ENCODE results near the gene CDA. TPM values are rescaled to one million over a fixed set of nuclear protein-coding genes. Genes with fewer than 3 reads are reported as not detected.

Gene CDA
- total RNA-seq, 2 donors from 2014 or later = not detected

DNA sequence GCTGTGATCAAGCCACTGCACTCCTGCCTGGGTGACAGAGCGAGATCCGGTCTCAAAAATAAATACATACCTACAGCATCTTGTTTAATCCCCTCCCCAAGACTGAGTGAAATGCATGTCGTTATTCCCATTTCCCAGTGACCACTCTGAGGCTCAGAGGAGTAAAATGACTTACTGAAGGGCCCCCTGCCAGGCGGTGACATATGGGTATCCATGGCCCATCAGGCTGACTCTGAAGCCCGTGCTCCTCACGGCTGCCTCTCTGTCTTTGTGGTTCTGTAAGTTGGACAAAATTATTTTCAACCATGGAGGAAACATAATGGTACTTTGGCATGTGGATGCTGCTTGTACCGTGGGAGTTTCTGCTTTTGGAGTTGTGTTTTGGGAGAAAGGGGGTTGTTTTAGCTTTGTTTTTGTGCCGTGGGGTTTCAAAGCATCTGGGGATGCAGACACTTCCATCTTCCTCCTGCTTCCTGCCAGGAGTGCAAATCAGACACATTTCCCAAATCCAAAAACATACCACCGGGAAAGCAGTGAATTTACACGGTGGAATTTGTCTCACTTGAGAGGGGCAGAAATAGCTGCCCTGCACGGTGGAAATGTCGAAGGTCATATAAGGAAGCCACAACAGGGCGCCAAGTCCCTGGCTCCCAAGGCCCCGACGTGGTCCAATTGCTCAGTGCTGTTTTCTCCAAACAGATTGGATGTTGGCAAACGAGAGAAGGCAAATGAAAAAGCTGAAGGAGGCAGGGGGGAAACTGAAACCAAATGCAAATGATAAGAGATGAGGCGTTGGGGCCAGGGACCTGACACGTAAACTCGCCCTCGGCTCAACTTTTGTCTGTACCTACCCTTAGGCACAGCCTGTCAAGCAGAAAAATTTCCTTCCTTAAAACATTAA is 27.3 kb downstream of the CDA start:
- peaks cover 0 to 15% of the 10 kb centered on the region in 2 donors for H3K27me3 Mint-ChIP-seq
- no peak for ATAC-seq
- no peaks in the 10 kb centered on the region for H3K36me3 Mint-ChIP-seq
- no peak overlapping the region for H3K27ac Mint-ChIP-seq
- DNase-seq (ENCODE audit: low spot score) = no peak
- no peaks in the 10 kb centered on the region for H3K9me3 Mint-ChIP-seq
- H3K4me1 Mint-ChIP-seq (ENCODE audit: low read depth in 2 of 2) = no peaks in the 10 kb centered on the region
- no peak overlapping the region for H3K4me3 Mint-ChIP-seq

DNA sequence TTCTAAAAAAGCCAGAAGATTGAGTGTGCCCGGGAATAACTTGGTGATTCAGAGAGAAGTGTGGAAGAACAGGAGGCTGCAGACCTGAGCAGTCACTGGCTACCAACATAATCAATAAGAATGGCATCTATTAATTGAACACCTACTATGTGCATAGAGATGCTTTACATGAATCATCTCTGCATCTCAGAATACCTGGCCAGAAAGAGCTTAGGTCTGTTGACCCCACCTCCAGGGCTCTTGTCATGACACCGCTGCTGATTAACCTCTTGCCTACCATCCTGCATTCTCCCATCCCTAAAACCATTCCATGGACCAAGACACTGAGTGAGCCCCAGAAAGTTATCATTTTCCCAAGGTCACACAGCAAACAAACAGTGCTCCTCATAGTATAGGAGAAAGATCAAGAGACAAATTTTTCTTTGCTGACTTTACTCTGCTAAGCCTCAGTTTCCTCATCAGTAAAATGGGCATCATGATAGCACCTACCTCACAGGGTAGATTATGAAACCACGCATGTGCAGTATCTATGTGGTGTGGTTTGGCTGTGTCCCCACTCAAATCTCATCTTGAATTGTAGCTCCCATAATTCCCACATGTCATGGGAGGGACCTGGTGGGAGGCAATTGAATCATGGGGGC is 28.1 kb downstream of the CDA start:
- no peak overlapping the region for H3K27ac Mint-ChIP-seq

DNA sequence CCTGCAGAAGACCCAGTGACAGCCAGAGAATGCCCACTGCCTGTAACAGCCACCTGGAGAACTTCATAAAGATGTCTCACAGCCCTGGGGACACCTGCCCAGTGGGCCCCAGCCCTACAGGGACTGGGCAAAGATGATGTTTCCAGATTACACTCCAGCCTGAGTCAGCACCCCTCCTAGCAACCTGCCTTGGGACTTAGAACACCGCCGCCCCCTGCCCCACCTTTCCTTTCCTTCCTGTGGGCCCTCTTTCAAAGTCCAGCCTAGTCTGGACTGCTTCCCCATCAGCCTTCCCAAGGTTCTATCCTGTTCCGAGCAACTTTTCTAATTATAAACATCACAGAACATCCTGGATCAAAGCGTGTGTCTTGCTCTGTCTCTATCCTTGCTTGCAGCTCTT is 29.7 kb downstream of the CDA start:
- no peaks in the 10 kb centered on the region for H3K9me3 Mint-ChIP-seq
- H3K36me3 Mint-ChIP-seq = no peaks in the 10 kb centered on the region
- no peaks in the 10 kb centered on the region for H3K4me1 Mint-ChIP-seq (ENCODE audit: low read depth in 2 of 2)
- ATAC-seq (no peak), DNase-seq (ENCODE audit: low spot score) (no peak)
- no peak overlapping the region for H3K27ac Mint-ChIP-seq
- H3K4me3 Mint-ChIP-seq = no peak overlapping the region
- H3K27me3 Mint-ChIP-seq = peaks cover 0 to 13% of the 10 kb centered on the region in 2 donors

More for the DNA sequence above, 28.1 kb downstream of the CDA start:
- Mint-ChIP-seq H3K4me3 (no peak overlapping the region), H3K4me1 (ENCODE audit: low read depth in 2 of 2) (no peaks in the 10 kb centered on the region), H3K36me3 (no peaks in the 10 kb centered on the region), H3K27me3 (peaks cover 0 to 15% of the 10 kb centered on the region in 2 donors), H3K9me3 (no peaks in the 10 kb centered on the region)
- ATAC-seq (no peak), DNase-seq (ENCODE audit: low spot score) (no peak)

DNA sequence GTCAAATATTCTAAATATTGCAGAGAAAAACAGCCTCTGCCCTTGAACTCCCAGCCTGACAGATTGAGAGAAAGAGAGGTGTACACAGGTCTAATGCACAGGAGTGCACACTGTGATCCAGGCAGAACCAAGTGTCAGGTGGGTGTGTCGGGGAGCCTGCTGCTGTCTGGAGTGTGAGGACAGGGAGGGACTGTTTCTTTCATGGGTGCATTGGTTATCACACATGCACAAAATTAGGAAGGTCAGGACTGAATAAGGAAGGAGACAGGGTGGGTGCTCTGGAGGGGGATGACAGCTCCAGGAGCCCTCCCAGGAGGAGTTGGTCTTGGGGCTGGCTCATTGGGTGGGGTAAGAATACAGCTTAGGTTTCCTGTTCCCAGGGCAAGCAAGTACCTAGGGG is 31.1 kb downstream of the CDA start:
- Mint-ChIP-seq H3K36me3 (no peaks in the 10 kb centered on the region), H3K27ac (no peak overlapping the region), H3K27me3 (peaks cover 7 to 15% of the 10 kb centered on the region in 2 donors), H3K4me3 (no peak overlapping the region), H3K4me1 (ENCODE audit: low read depth in 2 of 2) (no peaks in the 10 kb centered on the region), H3K9me3 (no peaks in the 10 kb centered on the region)
- ATAC-seq (no peak), DNase-seq (ENCODE audit: low spot score) (no peak)

DNA sequence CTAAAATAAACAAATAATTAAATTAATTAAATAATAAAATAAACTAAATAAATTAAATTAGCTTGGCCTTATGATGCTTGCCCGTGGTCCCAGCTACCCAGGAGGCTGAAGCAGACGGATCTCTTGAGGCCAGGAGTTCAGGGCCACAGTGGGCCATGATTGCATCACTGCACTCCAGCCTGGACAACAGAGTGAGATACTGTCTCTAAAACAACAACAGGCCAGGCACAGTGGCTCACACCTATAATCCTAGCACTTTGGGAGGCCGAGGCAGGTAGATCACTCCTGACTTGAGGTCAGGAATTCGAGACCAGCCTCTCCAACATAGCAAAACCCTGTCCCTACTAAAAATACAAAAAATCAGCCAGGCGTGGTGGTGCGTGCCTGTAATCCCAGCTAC is 32.1 kb downstream of the CDA start:
- Mint-ChIP-seq H3K9me3 (no peaks in the 10 kb centered on the region), H3K36me3 (no peaks in the 10 kb centered on the region), H3K4me3 (no peak overlapping the region), H3K4me1 (ENCODE audit: low read depth in 2 of 2) (no peaks in the 10 kb centered on the region), H3K27me3 (peaks cover 7 to 18% of the 10 kb centered on the region in 2 donors), H3K27ac (no peak overlapping the region)
- DNase-seq (ENCODE audit: low spot score) (no peak), ATAC-seq (no peak)

DNA sequence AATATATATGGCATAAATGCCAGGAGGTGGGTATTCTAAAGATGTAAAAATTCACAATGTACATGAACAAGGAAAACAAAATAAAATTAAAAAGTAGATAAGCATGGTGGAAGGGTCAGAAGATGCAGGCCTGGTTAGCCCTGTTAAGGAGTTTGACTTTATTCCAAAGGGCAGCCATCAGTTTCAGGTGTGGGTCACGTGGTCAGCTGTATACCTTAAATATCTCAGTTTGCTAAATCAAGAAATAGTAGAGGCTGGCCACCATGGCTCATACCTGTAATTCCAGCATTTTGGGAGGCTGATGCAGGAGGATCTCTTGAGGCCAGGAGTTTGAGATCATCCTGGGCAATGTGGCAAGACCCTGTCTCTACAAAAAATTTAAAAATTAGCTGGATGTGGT is 35.8 kb downstream of the CDA start:
- Mint-ChIP-seq H3K36me3 (no peaks in the 10 kb centered on the region), H3K4me1 (ENCODE audit: low read depth in 2 of 2) (no peaks in the 10 kb centered on the region), H3K4me3 (no peak overlapping the region), H3K27ac (no peak overlapping the region), H3K27me3 (peaks cover 15 to 20% of the 10 kb centered on the region in 2 donors), H3K9me3 (no peaks in the 10 kb centered on the region)
- DNase-seq (ENCODE audit: low spot score) (no peak), ATAC-seq (no peak)

DNA sequence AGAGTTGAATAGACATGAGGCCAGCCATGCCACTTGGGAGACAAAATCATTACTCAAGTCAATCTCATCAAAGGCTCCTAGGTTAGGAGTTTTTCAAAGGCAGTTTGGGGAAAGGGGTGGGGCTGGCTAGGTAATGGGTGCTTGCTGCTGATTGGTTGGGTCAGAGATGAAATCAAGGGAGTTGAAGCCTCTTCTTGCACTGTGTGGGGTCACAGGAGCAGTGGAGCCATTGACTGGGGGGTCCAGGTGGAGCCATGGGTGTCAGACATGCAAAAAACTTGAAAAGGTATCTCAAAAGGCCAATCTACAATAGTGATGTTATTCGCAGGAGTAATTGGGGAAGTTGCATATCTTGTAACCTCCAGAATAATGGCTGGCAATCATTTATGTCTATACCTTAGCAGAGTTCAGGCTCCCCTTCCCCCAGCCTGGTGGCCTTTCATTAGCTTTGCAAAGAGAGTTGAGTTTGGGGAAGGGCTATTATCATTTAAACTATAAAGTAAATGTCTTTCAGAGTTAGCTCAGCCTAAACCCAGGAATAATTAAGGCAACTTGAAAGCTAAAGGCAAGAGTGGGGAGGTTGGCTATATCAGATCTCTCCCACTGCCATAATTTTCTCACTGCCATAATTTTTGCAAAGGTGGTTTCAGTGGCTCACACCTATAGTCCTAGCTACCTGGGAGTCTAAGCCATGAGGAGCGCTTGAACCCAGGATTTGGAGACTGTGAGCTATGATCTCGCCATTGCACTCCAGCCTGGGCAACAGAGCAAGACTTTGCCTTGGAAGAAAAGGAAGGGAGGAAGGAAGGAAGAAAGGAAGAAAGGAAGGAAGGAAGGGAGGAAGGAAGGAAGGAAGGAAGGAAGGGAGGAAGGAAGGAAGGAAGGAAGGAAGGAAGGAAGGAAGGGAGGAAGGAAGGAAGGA is 36.5 kb downstream of the CDA start:
- no peaks in the 10 kb centered on the region for H3K9me3 Mint-ChIP-seq
- ATAC-seq (no peak), DNase-seq (ENCODE audit: low spot score) (no peak)
- H3K27me3 Mint-ChIP-seq = peaks cover 13 to 20% of the 10 kb centered on the region in 2 donors
- H3K4me3 Mint-ChIP-seq = no peak overlapping the region
- H3K36me3 Mint-ChIP-seq = no peaks in the 10 kb centered on the region
- no peak overlapping the region for H3K27ac Mint-ChIP-seq
- no peaks in the 10 kb centered on the region for H3K4me1 Mint-ChIP-seq (ENCODE audit: low read depth in 2 of 2)

DNA sequence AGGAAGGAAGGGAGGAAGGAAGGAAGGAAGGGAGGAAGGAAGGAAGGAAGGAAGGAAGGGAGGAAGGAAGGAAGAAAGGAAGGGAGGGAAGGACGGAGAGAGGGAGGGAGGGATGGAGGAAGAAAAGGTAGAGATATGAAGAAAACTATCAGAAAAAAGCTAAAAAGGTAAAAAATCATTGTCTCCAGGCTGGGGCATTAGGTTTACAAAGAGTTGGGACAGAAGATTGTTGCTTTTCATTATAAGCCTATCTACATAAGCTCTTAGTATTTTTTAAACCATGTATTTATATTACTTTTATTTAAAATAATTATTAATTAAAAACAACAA is 37.2 kb downstream of the CDA start:
- Mint-ChIP-seq H3K27ac (no peak overlapping the region), H3K9me3 (no peaks in the 10 kb centered on the region), H3K4me1 (ENCODE audit: low read depth in 2 of 2) (no peaks in the 10 kb centered on the region), H3K36me3 (no peaks in the 10 kb centered on the region), H3K4me3 (no peak overlapping the region), H3K27me3 (peaks cover 13 to 20% of the 10 kb centered on the region in 2 donors)
- ATAC-seq (no peak), DNase-seq (ENCODE audit: low spot score) (no peak)

DNA sequence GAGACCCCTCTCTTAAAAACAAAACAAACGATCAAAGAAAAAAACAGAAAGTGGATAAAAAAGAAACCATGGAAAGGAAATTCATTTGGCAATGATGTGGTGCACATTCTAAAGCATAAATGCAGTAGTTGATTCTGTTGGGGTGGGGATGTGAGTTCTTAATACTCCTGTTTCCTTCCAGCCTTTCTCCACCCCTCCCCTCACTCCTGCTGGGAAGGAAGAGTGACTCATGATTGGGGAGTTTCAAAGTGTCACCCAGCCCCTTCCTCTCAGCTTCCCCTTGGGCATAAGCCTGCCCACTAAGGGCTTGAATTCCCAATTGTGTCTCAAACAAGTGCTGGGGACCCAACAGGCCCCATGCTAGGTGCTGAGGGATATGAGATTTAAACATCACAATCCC is 37.6 kb downstream of the CDA start:
- peaks cover 13 to 20% of the 10 kb centered on the region in 2 donors for H3K27me3 Mint-ChIP-seq
- no peak for ATAC-seq
- no peak for DNase-seq (ENCODE audit: low spot score)
- no peaks in the 10 kb centered on the region for H3K9me3 Mint-ChIP-seq
- no peaks in the 10 kb centered on the region for H3K36me3 Mint-ChIP-seq
- H3K4me1 Mint-ChIP-seq (ENCODE audit: low read depth in 2 of 2) = no peaks in the 10 kb centered on the region
- H3K4me3 Mint-ChIP-seq = no peak overlapping the region
- H3K27ac Mint-ChIP-seq = no peak overlapping the region

DNA sequence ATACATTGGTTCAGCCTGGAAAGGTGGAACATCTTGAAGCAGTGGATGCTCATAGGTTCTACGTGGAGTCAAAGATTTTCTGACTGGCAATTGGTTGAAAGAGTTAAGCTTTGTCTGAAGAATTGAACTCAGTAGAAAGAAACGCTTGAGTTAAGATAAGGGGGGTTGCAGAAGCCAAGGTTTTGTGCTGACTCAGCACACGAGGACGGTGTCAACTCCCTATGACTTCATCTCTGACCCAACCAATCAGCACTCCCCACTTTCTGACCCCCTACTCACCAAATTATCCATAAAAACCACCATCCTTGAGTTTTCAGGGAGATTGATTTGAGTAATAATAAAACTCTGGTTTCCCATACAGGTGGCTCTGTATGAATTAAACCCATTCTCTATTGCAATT is 41.8 kb downstream of the CDA start:
- Mint-ChIP-seq H3K27ac (no peak overlapping the region), H3K4me3 (no peak overlapping the region), H3K36me3 (no peaks in the 10 kb centered on the region), H3K4me1 (ENCODE audit: low read depth in 2 of 2) (peaks cover 8 to 12% of the 10 kb centered on the region in 2 donors), H3K9me3 (no peaks in the 10 kb centered on the region), H3K27me3 (peaks cover 7 to 13% of the 10 kb centered on the region in 2 donors)
- ATAC-seq (no peak), DNase-seq (ENCODE audit: low spot score) (no peak)

DNA sequence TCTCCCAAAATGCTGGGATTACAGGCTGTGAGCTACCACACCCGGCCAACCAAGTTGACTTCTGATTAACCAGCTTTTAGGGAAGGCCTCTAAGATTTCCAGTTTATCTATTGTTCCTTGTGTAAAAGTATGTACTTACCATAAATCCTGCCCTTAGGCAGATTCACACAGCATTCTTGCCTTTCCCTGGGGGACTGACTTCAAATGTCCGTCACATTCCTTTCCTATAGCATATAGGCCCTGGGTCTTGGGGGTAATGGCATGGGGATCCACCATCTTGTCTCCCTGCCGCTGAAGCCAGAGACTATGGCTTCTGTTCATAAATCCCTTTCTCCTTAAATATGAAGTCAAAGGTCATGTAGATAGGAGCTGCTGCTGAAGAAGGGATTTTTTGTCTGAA is 43.5 kb downstream of the CDA start:
- no peak for DNase-seq (ENCODE audit: low spot score)
- ATAC-seq = no peak
- Mint-ChIP-seq H3K36me3 (no peaks in the 10 kb centered on the region), H3K9me3 (no peaks in the 10 kb centered on the region), H3K27ac (no peak overlapping the region), H3K4me3 (peak overlapping the region; percentile 58), H3K27me3 (peaks cover 0 to 2% of the 10 kb centered on the region in 2 donors), H3K4me1 (ENCODE audit: low read depth in 2 of 2) (peaks cover 8 to 12% of the 10 kb centered on the region in 2 donors)

DNA sequence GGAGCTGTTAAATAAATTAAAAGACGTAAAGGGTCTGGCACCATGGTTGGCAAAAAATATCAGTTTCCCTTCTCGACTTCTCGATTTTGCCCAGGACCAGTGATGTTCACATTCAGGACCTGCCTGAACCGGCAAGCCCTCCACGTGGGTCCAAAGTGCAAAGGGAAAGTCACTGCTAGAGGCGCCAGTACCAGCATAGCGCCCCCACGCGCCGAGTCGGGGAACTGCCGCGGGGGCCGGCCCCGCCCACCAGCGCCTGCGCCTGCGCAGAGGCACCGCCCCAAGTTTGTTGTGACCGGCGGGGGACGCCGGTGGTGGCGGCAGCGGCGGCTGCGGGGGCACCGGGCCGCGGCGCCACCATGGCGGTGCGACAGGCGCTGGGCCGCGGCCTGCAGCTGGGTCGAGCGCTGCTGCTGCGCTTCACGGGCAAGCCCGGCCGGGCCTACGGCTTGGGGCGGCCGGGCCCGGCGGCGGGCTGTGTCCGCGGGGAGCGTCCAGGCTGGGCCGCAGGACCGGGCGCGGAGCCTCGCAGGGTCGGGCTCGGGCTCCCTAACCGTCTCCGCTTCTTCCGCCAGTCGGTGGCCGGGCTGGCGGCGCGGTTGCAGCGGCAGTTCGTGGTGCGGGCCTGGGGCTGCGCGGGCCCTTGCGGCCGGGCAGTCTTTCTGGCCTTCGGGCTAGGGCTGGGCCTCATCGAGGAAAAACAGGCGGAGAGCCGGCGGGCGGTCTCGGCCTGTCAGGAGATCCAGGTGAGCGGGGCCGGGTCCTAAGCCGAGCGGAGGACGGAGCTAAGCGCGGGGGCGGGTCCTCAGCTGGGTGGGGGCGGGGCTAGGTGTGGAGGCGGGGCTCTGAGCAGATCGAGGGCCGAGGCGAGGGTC is 44.5 kb downstream of the CDA start, which contains the start of gene PINK1:
TSS of gene PINK1 (plus strand) at position 269 of the 875 bp plus-strand sequence. CDS start at position 360, 91 bp downstream.
- Mint-ChIP-seq H3K36me3 (no peaks in the 10 kb centered on the region), H3K9me3 (no peaks in the 10 kb centered on the region), H3K4me1 (ENCODE audit: low read depth in 2 of 2) (peaks cover 8 to 12% of the 10 kb centered on the region in 2 donors), H3K27me3 (no peaks in the 10 kb centered on the region), H3K4me3 (peak within 1 kb of the TSS; percentile 83), H3K27ac (peak within 1 kb of the TSS in 1 of 2 donors; percentile 74)
- DNase-seq (ENCODE audit: low spot score) (peak; percentile 87), ATAC-seq (peak; percentile 91 to 93)

Measured in natural killer cell treated with Interleukin-12 subunit alpha and Interleukin-12 subunit beta and Interleukin-15 and Interleukin-18, amount 100 ng/mL, for 72 hours (primary cell).